ENCODE results near the gene E4F1. TPM values are rescaled to one million over a fixed set of nuclear protein-coding genes. Genes with fewer than 3 reads are reported as not detected.

Gene E4F1
- 10 to 100 TPM in 2 of 6 donors, 1 to 10 TPM in 4; 8.7 to 13.2 (median 9.4) TPM for total RNA-seq
- 10 to 100 TPM; 47.8 to 48.4 TPM for polyA plus RNA-seq

- Histone ChIP-seq H3K27me3 (no peaks in the 10 kb centered on the region), H3K4me3 (peak within 1 kb of the TSS; percentile 88 to 98 (median 94)), H3K36me3 (no peaks in the 10 kb centered on the region), H3K9me3 (no peaks in the 10 kb centered on the region), H3K27ac (peak within 1 kb of the TSS; percentile 57 to 78 (median 70)), H3K4me1 (peaks cover 6 to 11% (median 10%) of the 10 kb centered on the region in 3 donors)
- 0 to 1% methylated on average over 54 to 82 of the region's 82 CpGs for WGBS, 2 donors
- FAIRE-seq (peak; percentile 39), ATAC-seq (peak; percentile 97 to 99 (median 98)), DNase-seq (peak; percentile 99 to 100 (median 100))
- no peak for TF ChIP-seq CTCF (IDR thresholded peaks at IDR 0.05)
- intact Hi-C loops (cut with DNase I): no loop called here
Measured at GRCh38 chr16:2223221-2223941, at the start of gene E4F1. TSS of gene E4F1 (plus strand) at chr16:2223591. CDS start at chr16:2223614, 23 bp downstream.

- H3K9me3 ChIP-seq: no peaks in the 10 kb centered on the region
- H3K36me3 ChIP-seq: peaks cover 0 to 33% (median 19%) of the 10 kb centered on the region in 3 donors
- intact Hi-C loops (cut with DNase I): no loop called here
- no peaks in the 10 kb centered on the region for H3K4me1 ChIP-seq
- ATAC-seq (no peak), DNase-seq (no peak), FAIRE-seq (no peak)
- no peak overlapping the region for H3K4me3 ChIP-seq
- WGBS, 2 donors: 95 to 97% methylated on average over 4 of the region's 4 CpGs
- no peaks in the 10 kb centered on the region for H3K27me3 ChIP-seq
- no peak overlapping the region for H3K27ac ChIP-seq
- no peak for TF ChIP-seq CTCF (IDR thresholded peaks at IDR 0.05)
Measured at GRCh38 chr16:2173916-2174315, 49.5 kb upstream of the E4F1 start.

- Histone ChIP-seq H3K36me3 (peaks cover 0 to 33% (median 19%) of the 10 kb centered on the region in 3 donors), H3K27ac (no peak overlapping the region), H3K9me3 (no peaks in the 10 kb centered on the region), H3K4me1 (no peaks in the 10 kb centered on the region), H3K27me3 (no peaks in the 10 kb centered on the region), H3K4me3 (no peak overlapping the region)
- DNase-seq: no peak
- ATAC-seq: no peak
- 87 to 89% methylated on average over 21 of the region's 21 CpGs for WGBS, 2 donors
- intact Hi-C loops (cut with DNase I): no loop called here
- FAIRE-seq: no peak
- TF ChIP-seq CTCF (IDR thresholded peaks at IDR 0.05): no peak
Measured at GRCh38 chr16:2174396-2175131, 48.8 kb upstream of the E4F1 start.

- 90 to 95% methylated on average over 10 of the region's 10 CpGs for WGBS, 2 donors
- ATAC-seq (no peak), DNase-seq (no peak), FAIRE-seq (no peak)
- H3K4me1 ChIP-seq: no peaks in the 10 kb centered on the region
- H3K27me3 ChIP-seq: no peaks in the 10 kb centered on the region
- no peak overlapping the region for H3K4me3 ChIP-seq
- H3K9me3 ChIP-seq: no peaks in the 10 kb centered on the region
- intact Hi-C loops (cut with DNase I): no loop called here
- no peak overlapping the region for H3K27ac ChIP-seq
- H3K36me3 ChIP-seq: peaks cover 0 to 33% (median 19%) of the 10 kb centered on the region in 3 donors
- TF ChIP-seq CTCF (IDR thresholded peaks at IDR 0.05): no peak
Measured at GRCh38 chr16:2175454-2175853, 47.9 kb upstream of the E4F1 start.

Measured in pancreas (tissue), 10 donors.